CD14-positive monocyte (primary cell): Measurements from ENCODE around the gene MAVS. TPM values are rescaled to one million over a fixed set of nuclear protein-coding genes. Genes with fewer than 3 reads are reported as not detected.

Experiments
- DNase-seq, 3 donors: peaks; one replicate each; pipeline ENCODE4 v3.0.0-alpha.2; 2011 to 2022
- H2AFZ ChIP-seq: 2 replicates; pipeline ENCODE4 v1.6.0; 2012; ENCODE audit warnings: mild to moderate bottlenecking, low read depth, low read length, inconsistent platforms; ENCODE audit not compliant: insufficient read depth, poor library complexity, severe bottlenecking
- H3K27ac ChIP-seq, 2 donors: 1 replicate in 1 of 2; 2 replicates in 1 of 2; pipeline ENCODE4 v1.5.1; 2012 to 2013; ENCODE audit warnings: low read length in 2 of 2, control low read depth in 1 of 2, inconsistent platforms in 1 of 2, low read depth in 1 of 2, mild to moderate bottlenecking in 1 of 2
- H3K27me3 ChIP-seq, 2 donors: one replicate each; pipeline versions ENCODE4 v1.6.0 to v1.6.1; 2011 to 2013; ENCODE audit warnings: low read length in 2 of 2; ENCODE audit not compliant: control insufficient read depth in 2 of 2, insufficient read depth in 2 of 2
- H3K36me3 ChIP-seq, 2 donors: replicated peaks in 1 of 2; 1 replicate in 1 of 2; 2 replicates in 1 of 2; pipeline versions ENCODE4 v1.5.1 to v1.6.1; 2012 to 2013; ENCODE audit warnings: low read length in 2 of 2, control low read depth in 1 of 2, inconsistent platforms in 1 of 2, mild to moderate bottlenecking in 1 of 2; ENCODE audit not compliant: insufficient read depth in 2 of 2, control insufficient read depth in 1 of 2
- H3K4me1 ChIP-seq, 2 donors: 1 replicate in 1 of 2; 2 replicates in 1 of 2; pipeline versions ENCODE4 v1.5.1 to v1.6.1; 2012 to 2013; ENCODE audit warnings: low read length in 2 of 2, control low read depth in 1 of 2, inconsistent platforms in 1 of 2, mild to moderate bottlenecking in 1 of 2, moderate library complexity in 1 of 2; ENCODE audit not compliant: insufficient read depth in 2 of 2, control insufficient read depth in 1 of 2
- H3K4me2 ChIP-seq: replicated peaks from 2 replicates; pipeline ENCODE3; 2012; ENCODE audit warnings: low read length, moderate library complexity, mild to moderate bottlenecking; ENCODE audit not compliant: poor library complexity, severe bottlenecking; ENCODE audit errors: extremely low read depth
- H3K4me3 ChIP-seq, 3 experiments: fragments of 200-600 bp in 1 of 3; sonication (generic) in 1 of 3; replicated peaks in 1 of 3; 1 replicate in 2 of 3; 2 replicates in 1 of 3; pipeline ENCODE4 v1.5.1; 2011 to 2013; ENCODE audit warnings: low read length in 3 of 3, mild to moderate bottlenecking in 3 of 3, control low read depth in 2 of 3, low read depth in 2 of 3, inconsistent platforms in 1 of 3, moderate library complexity in 1 of 3
- H3K79me2 ChIP-seq: 2 replicates; pipeline ENCODE4 v1.6.0; 2012; ENCODE audit warnings: mild to moderate bottlenecking, control low read depth, inconsistent platforms, low read length, moderate library complexity; ENCODE audit not compliant: insufficient read depth
- H3K9ac ChIP-seq: 2 replicates; pipeline ENCODE4 v1.6.0; 2017; ENCODE audit warnings: low read length, mild to moderate bottlenecking; ENCODE audit not compliant: insufficient read depth, poor library complexity, severe bottlenecking
- H3K9me3 ChIP-seq, 2 donors: replicated peaks in 1 of 2; 1 replicate in 1 of 2; 2 replicates in 1 of 2; pipeline versions ENCODE4 v1.5.1 to v1.6.1; 2012 to 2013; ENCODE audit warnings: low read length in 2 of 2, control low read depth in 1 of 2; ENCODE audit not compliant: control insufficient read depth in 1 of 2, insufficient read depth in 1 of 2
- H4K20me1 ChIP-seq: 2 replicates; pipeline ENCODE4 v1.6.0; 2012; ENCODE audit warnings: mild to moderate bottlenecking, low read length, control low read depth, moderate library complexity; ENCODE audit not compliant: insufficient read depth
- H3K27ac Mint-ChIP-seq, 7 donors: one replicate each; pipeline ENCODE4 v1.8.0; 2020; ENCODE audit warnings: mild to moderate bottlenecking in 7 of 7, mixed read lengths in 7 of 7, moderate library complexity in 6 of 7, inconsistent platforms in 2 of 7
- H3K27me3 Mint-ChIP-seq, 3 donors: one replicate each; pipeline ENCODE4 v1.8.0; 2021 to 2022; ENCODE audit warnings: low read depth in 3 of 3, mild to moderate bottlenecking in 3 of 3, mixed read lengths in 3 of 3, moderate library complexity in 3 of 3, inconsistent platforms in 1 of 3
- H3K36me3 Mint-ChIP-seq, 2 donors: one replicate each; pipeline ENCODE4 v1.8.0; 2020; ENCODE audit warnings: mixed read lengths in 2 of 2, inconsistent platforms in 1 of 2, mild to moderate bottlenecking in 1 of 2
- H3K4me1 Mint-ChIP-seq: one replicate; pipeline ENCODE4 v1.8.0; 2020; ENCODE audit warnings: mild to moderate bottlenecking, mixed read lengths
- H3K4me3 Mint-ChIP-seq, 2 donors: one replicate each; pipeline ENCODE4 v1.8.0; 2020; ENCODE audit warnings: mild to moderate bottlenecking in 2 of 2, mixed read lengths in 2 of 2, moderate library complexity in 1 of 2
- H3K9me3 Mint-ChIP-seq, 7 donors: one replicate each; pipeline ENCODE4 v1.8.0; 2020 to 2022; ENCODE audit warnings: mixed read lengths in 7 of 7, mild to moderate bottlenecking in 6 of 7, moderate library complexity in 6 of 7, inconsistent platforms in 2 of 7
- WGBS: methylation state at CpG from one replicate; pipeline ENCODE4 v1.1.5; 2013; ENCODE audit warnings: missing lambda C conversion rate; ENCODE audit not compliant: insufficient coverage; 5-methylcytosine and 5-hydroxymethylcytosine counted together
- intact Hi-C, 2 donors: fragments of 100-400 bp; cut with micrococcal nuclease; formaldehyde crosslinking; loops; one replicate each; pipeline versions ENCODE4 v1.15.0 to v1.15.1; 2023
- polyA plus RNA-seq, 3 donors: library from polyadenylated mRNA; depleted of rRNA in 1 of 3; unstranded in 2 of 3; stranded (reverse) in 1 of 3; fragments of 300-500 nt in 2 of 3; fragments of >200 nt in 1 of 3; fragmentation: Illumina TruSeq in 2 of 3; gene quantifications; 1 replicate in 2 of 3; 2 replicates in 1 of 3; pipeline ENCODE4 v1.2.3, GENCODE V29; 2012 to 2021
- TF ChIP-seq, protein P1 (sequence below): fragments of 200-600 bp; IDR thresholded peaks from one replicate; pipeline ENCODE4 v1.8.0; 2022; ENCODE audit warnings: antibody characterized with exemption, mild to moderate bottlenecking

Gene MAVS
- polyA plus RNA-seq, 3 donors, result 1.8 to 16.6 (median 3.2) TPM

DNA sequence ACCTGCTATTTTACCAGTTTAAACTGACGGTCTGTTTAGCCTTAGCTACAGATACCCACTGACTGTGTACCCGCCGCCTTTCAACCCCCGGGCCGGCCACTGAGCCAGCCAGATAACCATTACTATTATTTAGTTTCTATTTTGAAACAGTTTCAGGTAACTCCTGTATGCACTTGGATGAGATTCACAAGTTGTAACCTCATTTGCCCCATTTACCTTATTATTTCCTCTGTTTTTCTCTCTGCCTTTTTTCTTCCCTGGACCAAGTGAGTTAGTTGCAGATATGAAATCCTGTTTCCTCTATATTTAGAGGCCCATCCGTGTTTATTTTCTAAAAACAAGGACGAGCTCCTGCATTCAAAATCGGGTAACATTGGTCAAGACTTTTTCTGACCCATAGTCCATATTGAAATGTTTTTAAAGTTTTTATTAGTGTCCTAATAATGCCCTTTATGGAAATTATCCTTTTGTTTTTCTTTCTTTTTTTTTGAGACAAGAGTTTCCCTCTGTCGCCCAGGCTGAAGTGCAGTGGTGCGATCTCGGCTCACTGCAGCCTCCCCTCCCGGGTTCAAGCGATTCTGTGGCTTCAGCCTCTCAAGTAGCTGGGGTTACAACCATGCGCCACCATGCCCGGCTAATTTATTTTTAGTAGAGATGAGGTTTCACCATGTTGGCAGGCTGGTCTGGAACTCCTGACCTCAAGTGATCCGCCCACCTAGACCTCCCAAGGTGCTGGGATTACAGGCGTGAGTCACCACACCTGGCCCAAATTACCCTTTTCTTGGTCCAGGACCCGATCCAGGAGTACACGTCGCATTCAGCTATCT, 25.5 kb upstream of the MAVS start:
- no peaks in the 10 kb centered on the region for H3K9me3 Mint-ChIP-seq
- TF ChIP-seq, protein P1, sequence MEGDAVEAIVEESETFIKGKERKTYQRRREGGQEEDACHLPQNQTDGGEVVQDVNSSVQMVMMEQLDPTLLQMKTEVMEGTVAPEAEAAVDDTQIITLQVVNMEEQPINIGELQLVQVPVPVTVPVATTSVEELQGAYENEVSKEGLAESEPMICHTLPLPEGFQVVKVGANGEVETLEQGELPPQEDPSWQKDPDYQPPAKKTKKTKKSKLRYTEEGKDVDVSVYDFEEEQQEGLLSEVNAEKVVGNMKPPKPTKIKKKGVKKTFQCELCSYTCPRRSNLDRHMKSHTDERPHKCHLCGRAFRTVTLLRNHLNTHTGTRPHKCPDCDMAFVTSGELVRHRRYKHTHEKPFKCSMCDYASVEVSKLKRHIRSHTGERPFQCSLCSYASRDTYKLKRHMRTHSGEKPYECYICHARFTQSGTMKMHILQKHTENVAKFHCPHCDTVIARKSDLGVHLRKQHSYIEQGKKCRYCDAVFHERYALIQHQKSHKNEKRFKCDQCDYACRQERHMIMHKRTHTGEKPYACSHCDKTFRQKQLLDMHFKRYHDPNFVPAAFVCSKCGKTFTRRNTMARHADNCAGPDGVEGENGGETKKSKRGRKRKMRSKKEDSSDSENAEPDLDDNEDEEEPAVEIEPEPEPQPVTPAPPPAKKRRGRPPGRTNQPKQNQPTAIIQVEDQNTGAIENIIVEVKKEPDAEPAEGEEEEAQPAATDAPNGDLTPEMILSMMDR, result no peak
- H3K79me2 ChIP-seq, result peaks cover 16% of the 10 kb centered on the region
- H3K4me3 Mint-ChIP-seq, result peak overlapping the region; percentile 83 to 85
- peak overlapping the region; percentile 77 for H3K4me2 ChIP-seq
- peaks cover 18 to 30% of the 10 kb centered on the region in 2 donors for H3K4me1 ChIP-seq
- DNase-seq, result no peak
- H3K27ac ChIP-seq, result peak overlapping the region; percentile 87 to 97
- H3K9ac ChIP-seq, result peak overlapping the region; percentile 94
- peaks cover 19% of the 10 kb centered on the region for H3K4me1 Mint-ChIP-seq
- H3K27me3 Mint-ChIP-seq, result peaks cover 0 to 2% (median 0%) of the 10 kb centered on the region in 3 donors
- H3K9me3 ChIP-seq, result no peaks in the 10 kb centered on the region
- H3K27me3 ChIP-seq, result no peaks in the 10 kb centered on the region
- peak overlapping the region; percentile 95 to 99 (median 98) for H3K27ac Mint-ChIP-seq
- H2AFZ ChIP-seq, result peak overlapping the region; percentile 88
- H3K36me3 ChIP-seq, result peaks cover 35 to 44% of the 10 kb centered on the region in 2 donors
- no peaks in the 10 kb centered on the region for H4K20me1 ChIP-seq
- intact Hi-C loops, result loop anchor here (2.0 to 10.0 kb wide), 3 partner anchors 26 to 56 kb away; partner anchors contain the start of genes CENPB (in 2 of the 2), ADISSP (in 1 of the 2) and MAVS (in 1 of the 2)
- peaks cover 37 to 45% of the 10 kb centered on the region in 2 donors for H3K36me3 Mint-ChIP-seq
- H3K4me3 ChIP-seq, result peak overlapping the region; percentile 69 to 96 (median 87)
- WGBS, result 79% methylated on average over 5 of the region's 20 CpGs

DNA sequence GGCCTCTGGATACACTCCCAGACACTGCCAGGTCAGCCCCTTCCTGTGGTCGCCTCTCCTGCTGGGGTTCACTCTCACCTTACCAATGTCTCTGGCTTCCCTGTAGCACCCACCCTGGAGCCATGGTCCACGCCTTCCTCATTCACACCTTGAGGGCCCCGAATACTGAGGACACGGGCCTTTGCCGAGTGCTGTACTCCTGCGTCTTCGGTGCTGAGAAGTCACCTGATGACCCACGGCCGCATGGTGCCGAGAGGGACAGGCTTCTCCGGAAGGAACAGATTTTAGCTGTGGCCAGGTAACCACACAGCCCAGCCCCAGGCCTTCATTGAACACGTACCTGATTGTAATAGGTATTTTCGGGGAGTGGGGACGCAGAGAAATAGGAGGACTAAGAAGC, 24.6 kb upstream of the MAVS start:
- no peak overlapping the region for H3K4me2 ChIP-seq
- DNase-seq, result no peak

More for the DNA sequence above, 24.6 kb upstream of the MAVS start:
- Histone ChIP-seq H3K27me3 (no peaks in the 10 kb centered on the region), H3K79me2 (peaks cover 16% of the 10 kb centered on the region), H3K9ac (no peak overlapping the region), H3K27ac (peak overlapping the region in 1 of 2 donors; percentile 97), H3K36me3 (peaks cover 39 to 53% of the 10 kb centered on the region in 2 donors), H3K4me3 (no peak overlapping the region), H3K4me1 (peaks cover 18 to 30% of the 10 kb centered on the region in 2 donors), H4K20me1 (no peaks in the 10 kb centered on the region), H2AFZ (no peak overlapping the region), H3K9me3 (no peaks in the 10 kb centered on the region)
- TF ChIP-seq, protein P1, result no peak
- peaks cover 22% of the 10 kb centered on the region for H3K4me1 Mint-ChIP-seq
- WGBS, result 100% methylated on average over 9 of the region's 14 CpGs
- H3K4me3 Mint-ChIP-seq, result no peak overlapping the region
- peak overlapping the region in 6 of 7 donors; percentile 58 to 99 (median 96) for H3K27ac Mint-ChIP-seq
- H3K36me3 Mint-ChIP-seq, result peaks cover 45 to 54% of the 10 kb centered on the region in 2 donors
- no peaks in the 10 kb centered on the region for H3K27me3 Mint-ChIP-seq
- H3K9me3 Mint-ChIP-seq, result peaks cover 0 to 1% (median 0%) of the 10 kb centered on the region in 7 donors
- intact Hi-C loops, result loop anchor here (2.0 to 10.0 kb wide), 3 partner anchors 25 to 57 kb away; partner anchors contain the start of genes CENPB (in 2 of the 2), ADISSP (in 1 of the 2) and MAVS (in 1 of the 2)
